ENCODE measurements around the gene TTLL10. TPM values are rescaled to one million over a fixed set of nuclear protein-coding genes. Genes with fewer than 3 reads are reported as not detected.

The TTLL10 gene
- total and polyA plus RNA-seq, 2 experiments from 2014 or later: 0.45 TPM; not detected in 1

DNA sequence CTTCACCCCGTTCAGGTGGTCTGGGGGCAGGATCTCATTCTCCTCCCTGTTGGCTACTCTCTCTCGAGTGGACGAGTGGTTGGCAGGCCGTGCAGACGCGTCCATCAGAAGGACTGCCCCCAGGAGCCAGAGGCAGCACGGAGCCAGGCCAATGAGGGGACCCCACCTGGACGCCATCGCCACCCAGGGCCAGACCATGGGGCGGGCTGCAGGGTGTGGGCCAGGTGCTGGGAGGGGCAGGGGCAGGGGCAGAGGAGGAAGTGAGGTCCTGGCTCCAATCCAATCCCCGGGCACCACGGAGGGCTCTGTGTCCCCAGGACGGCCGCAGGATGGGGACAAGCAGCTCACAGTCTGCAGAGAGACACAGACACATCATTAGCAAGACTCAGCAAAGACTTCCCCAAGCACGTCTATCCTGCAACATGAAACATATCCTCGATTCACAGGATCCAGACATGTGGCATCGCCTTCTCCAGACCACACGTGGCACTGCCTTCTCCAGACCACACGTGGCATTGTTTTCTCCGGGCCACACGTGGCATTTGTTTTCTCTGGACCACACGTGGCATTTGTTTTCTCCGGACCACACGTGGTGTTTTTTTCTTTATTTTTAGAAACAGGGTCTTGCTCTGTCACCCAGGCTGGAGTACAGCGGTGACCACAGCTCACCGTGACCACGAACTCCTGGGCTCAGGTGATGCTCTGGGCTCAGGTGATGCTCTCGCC lies 55.1 kb downstream of the TTLL10 start:
- H4K20me1 ChIP-seq (replicated peaks; ENCODE audit: insufficient read depth): peaks cover 8% of the 10 kb centered on the region
- TF ChIP-seq EZH2 (IDR thresholded peaks at IDR 0.05; ENCODE audit: low read depth, unreplicated experiment): no peak
- TF ChIP-seq JUNB (IDR thresholded peaks at IDR 0.05; ENCODE audit: unreplicated experiment): no peak
- no peak for TF ChIP-seq POLR2AphosphoS5 (IDR thresholded peaks at IDR 0.05; ENCODE audit: low read depth)
- TF ChIP-seq STAT1 (IDR thresholded peaks at IDR 0.05; ENCODE audit: unreplicated experiment): no peak
- no peak for TF ChIP-seq ZNF114 (CRISPR knock-in tag; IDR thresholded peaks at IDR 0.05)
- TF ChIP-seq ZNF331 (CRISPR knock-in tag; IDR thresholded peaks at IDR 0.05; ENCODE audit: low read depth): no peak
- no peak for TF ChIP-seq EZH2phosphoT487 (IDR thresholded peaks at IDR 0.05; ENCODE audit: unreplicated experiment)
- TF ChIP-seq, protein P1, sequence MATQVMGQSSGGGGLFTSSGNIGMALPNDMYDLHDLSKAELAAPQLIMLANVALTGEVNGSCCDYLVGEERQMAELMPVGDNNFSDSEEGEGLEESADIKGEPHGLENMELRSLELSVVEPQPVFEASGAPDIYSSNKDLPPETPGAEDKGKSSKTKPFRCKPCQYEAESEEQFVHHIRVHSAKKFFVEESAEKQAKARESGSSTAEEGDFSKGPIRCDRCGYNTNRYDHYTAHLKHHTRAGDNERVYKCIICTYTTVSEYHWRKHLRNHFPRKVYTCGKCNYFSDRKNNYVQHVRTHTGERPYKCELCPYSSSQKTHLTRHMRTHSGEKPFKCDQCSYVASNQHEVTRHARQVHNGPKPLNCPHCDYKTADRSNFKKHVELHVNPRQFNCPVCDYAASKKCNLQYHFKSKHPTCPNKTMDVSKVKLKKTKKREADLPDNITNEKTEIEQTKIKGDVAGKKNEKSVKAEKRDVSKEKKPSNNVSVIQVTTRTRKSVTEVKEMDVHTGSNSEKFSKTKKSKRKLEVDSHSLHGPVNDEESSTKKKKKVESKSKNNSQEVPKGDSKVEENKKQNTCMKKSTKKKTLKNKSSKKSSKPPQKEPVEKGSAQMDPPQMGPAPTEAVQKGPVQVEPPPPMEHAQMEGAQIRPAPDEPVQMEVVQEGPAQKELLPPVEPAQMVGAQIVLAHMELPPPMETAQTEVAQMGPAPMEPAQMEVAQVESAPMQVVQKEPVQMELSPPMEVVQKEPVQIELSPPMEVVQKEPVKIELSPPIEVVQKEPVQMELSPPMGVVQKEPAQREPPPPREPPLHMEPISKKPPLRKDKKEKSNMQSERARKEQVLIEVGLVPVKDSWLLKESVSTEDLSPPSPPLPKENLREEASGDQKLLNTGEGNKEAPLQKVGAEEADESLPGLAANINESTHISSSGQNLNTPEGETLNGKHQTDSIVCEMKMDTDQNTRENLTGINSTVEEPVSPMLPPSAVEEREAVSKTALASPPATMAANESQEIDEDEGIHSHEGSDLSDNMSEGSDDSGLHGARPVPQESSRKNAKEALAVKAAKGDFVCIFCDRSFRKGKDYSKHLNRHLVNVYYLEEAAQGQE (IDR thresholded peaks at IDR 0.05; ENCODE audit: unreplicated experiment): no peak
- TF ChIP-seq, protein P2, sequence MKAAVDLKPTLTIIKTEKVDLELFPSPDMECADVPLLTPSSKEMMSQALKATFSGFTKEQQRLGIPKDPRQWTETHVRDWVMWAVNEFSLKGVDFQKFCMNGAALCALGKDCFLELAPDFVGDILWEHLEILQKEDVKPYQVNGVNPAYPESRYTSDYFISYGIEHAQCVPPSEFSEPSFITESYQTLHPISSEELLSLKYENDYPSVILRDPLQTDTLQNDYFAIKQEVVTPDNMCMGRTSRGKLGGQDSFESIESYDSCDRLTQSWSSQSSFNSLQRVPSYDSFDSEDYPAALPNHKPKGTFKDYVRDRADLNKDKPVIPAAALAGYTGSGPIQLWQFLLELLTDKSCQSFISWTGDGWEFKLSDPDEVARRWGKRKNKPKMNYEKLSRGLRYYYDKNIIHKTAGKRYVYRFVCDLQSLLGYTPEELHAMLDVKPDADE (IDR thresholded peaks at IDR 0.05): no peak
- TF ChIP-seq NANOG (IDR thresholded peaks at IDR 0.05; ENCODE audit: borderline replicate concordance): no peak
- no peak for TF ChIP-seq CREB1 (CRISPR knock-in tag; IDR thresholded peaks at IDR 0.05; ENCODE audit: low read depth)
- TF ChIP-seq, protein P3, sequence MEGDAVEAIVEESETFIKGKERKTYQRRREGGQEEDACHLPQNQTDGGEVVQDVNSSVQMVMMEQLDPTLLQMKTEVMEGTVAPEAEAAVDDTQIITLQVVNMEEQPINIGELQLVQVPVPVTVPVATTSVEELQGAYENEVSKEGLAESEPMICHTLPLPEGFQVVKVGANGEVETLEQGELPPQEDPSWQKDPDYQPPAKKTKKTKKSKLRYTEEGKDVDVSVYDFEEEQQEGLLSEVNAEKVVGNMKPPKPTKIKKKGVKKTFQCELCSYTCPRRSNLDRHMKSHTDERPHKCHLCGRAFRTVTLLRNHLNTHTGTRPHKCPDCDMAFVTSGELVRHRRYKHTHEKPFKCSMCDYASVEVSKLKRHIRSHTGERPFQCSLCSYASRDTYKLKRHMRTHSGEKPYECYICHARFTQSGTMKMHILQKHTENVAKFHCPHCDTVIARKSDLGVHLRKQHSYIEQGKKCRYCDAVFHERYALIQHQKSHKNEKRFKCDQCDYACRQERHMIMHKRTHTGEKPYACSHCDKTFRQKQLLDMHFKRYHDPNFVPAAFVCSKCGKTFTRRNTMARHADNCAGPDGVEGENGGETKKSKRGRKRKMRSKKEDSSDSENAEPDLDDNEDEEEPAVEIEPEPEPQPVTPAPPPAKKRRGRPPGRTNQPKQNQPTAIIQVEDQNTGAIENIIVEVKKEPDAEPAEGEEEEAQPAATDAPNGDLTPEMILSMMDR (conservative IDR thresholded peaks at IDR 0.05; ENCODE audit: low read depth in 2 of 2): no peak
- TF ChIP-seq, protein P4, sequence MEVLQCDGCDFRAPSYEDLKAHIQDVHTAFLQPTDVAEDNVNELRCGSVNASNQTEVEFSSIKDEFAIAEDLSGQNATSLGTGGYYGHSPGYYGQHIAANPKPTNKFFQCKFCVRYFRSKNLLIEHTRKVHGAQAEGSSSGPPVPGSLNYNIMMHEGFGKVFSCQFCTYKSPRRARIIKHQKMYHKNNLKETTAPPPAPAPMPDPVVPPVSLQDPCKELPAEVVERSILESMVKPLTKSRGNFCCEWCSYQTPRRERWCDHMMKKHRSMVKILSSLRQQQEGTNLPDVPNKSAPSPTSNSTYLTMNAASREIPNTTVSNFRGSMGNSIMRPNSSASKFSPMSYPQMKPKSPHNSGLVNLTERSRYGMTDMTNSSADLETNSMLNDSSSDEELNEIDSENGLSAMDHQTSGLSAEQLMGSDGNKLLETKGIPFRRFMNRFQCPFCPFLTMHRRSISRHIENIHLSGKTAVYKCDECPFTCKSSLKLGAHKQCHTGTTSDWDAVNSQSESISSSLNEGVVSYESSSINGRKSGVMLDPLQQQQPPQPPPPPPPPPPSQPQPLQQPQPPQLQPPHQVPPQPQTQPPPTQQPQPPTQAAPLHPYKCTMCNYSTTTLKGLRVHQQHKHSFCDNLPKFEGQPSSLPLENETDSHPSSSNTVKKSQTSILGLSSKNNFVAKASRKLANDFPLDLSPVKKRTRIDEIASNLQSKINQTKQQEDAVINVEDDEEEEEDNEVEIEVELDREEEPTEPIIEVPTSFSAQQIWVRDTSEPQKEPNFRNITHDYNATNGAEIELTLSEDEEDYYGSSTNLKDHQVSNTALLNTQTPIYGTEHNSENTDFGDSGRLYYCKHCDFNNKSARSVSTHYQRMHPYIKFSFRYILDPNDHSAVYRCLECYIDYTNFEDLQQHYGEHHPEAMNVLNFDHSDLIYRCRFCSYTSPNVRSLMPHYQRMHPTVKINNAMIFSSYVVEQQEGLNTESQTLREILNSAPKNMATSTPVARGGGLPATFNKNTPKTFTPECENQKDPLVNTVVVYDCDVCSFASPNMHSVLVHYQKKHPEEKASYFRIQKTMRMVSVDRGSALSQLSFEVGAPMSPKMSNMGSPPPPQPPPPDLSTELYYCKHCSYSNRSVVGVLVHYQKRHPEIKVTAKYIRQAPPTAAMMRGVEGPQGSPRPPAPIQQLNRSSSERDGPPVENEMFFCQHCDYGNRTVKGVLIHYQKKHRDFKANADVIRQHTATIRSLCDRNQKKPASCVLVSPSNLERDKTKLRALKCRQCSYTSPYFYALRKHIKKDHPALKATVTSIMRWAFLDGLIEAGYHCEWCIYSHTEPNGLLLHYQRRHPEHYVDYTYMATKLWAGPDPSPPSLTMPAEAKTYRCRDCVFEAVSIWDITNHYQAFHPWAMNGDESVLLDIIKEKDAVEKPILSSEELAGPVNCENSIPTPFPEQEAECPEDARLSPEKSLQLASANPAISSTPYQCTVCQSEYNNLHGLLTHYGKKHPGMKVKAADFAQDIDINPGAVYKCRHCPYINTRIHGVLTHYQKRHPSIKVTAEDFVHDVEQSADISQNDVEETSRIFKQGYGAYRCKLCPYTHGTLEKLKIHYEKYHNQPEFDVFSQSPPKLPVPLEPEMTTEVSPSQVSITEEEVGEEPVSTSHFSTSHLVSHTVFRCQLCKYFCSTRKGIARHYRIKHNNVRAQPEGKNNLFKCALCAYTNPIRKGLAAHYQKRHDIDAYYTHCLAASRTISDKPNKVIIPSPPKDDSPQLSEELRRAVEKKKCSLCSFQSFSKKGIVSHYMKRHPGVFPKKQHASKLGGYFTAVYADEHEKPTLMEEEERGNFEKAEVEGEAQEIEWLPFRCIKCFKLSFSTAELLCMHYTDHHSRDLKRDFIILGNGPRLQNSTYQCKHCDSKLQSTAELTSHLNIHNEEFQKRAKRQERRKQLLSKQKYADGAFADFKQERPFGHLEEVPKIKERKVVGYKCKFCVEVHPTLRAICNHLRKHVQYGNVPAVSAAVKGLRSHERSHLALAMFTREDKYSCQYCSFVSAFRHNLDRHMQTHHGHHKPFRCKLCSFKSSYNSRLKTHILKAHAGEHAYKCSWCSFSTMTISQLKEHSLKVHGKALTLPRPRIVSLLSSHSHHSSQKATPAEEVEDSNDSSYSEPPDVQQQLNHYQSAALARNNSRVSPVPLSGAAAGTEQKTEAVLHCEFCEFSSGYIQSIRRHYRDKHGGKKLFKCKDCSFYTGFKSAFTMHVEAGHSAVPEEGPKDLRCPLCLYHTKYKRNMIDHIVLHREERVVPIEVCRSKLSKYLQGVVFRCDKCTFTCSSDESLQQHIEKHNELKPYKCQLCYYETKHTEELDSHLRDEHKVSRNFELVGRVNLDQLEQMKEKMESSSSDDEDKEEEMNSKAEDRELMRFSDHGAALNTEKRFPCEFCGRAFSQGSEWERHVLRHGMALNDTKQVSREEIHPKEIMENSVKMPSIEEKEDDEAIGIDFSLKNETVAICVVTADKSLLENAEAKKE (CRISPR knock-in tag; IDR thresholded peaks at IDR 0.05): no peak
- peaks cover 6% of the 10 kb centered on the region for H3K4me1 ChIP-seq (ENCODE audit: insufficient read depth)
- H3K27me3 ChIP-seq (ENCODE audit: insufficient read depth): no peaks in the 10 kb centered on the region
- Mint-ChIP-seq H3K27me3 (ENCODE audit: insufficient read depth, low read depth, poor library complexity) (peaks cover 14% of the 10 kb centered on the region), H3K4me3 (no peak overlapping the region), H3K36me3 (ENCODE audit: low read depth) (peaks cover 24% of the 10 kb centered on the region), H3K4me1 (peaks cover 12% of the 10 kb centered on the region), H3K27ac (no peak overlapping the region), H3K9me3 (peaks cover 5% of the 10 kb centered on the region)
- H2AFZ ChIP-seq: no peak overlapping the region
- ATAC-seq: no peak
- no peak for DNase-seq (ENCODE audit: low spot score)
- H3K4me3 ChIP-seq: no peak overlapping the region
- peaks cover 35% of the 10 kb centered on the region for H3K79me2 ChIP-seq (replicated peaks; ENCODE audit: insufficient read depth)
- H3K9me2 ChIP-seq (ENCODE audit: insufficient read depth): no peaks in the 10 kb centered on the region
- H3K4me2 ChIP-seq: no peak overlapping the region
- no peak overlapping the region for H3K27ac ChIP-seq (ENCODE audit: low read depth)
- peaks cover 8% of the 10 kb centered on the region; the same call in 1 of the 2 replicates for H3F3A ChIP-seq (replicated peaks; ENCODE audit: low read depth)
- H3K36me3 ChIP-seq (ENCODE audit: insufficient read depth): no peaks in the 10 kb centered on the region

Data from GM23338 (cell line).